ENCODE data around the gene RCOR2. TPM values are rescaled to one million over a fixed set of nuclear protein-coding genes. Genes with fewer than 3 reads are reported as not detected.
"Not testable (repeated sequence)": the region's sequence is repeated elsewhere in the genome, so short reads cannot be mapped to it uniquely, and the experiment has no call there.

RCOR2 gene
- total RNA-seq, 1 experiment from 2014 or later: 77.4 TPM

DNA sequence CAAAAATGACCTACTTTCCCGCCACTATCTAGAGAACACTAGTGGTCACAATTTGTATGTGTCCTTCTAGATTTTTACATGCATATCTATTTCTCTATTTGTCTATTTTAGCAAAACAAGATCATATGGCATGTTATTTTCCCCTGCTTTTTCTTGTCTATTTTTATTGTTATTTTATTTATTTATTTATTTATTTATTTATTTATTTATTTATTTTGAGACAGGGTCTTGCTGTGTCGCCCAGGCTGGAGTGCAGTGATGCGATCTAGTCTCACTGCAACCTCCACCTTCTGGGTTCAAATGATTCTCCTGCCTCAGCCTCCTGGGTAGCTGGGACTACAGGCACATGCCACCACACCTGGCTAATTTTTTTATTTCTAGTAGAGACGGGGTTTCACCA lies 46.9 kb upstream of the RCOR2 start:
- H3K36me3 Mint-ChIP-seq; H3K4me3 Mint-ChIP-seq; CTCF ChIA-PET; H3K4me1 Mint-ChIP-seq; H3K27ac Mint-ChIP-seq; DNase-seq (ENCODE audit: low spot score); POLR2A ChIA-PET; H3K9me3 Mint-ChIP-seq; ATAC-seq: not testable (repeated sequence)
- peak; percentile 56; the same call in 1 of the 2 replicates for TF ChIP-seq HMGA2 (CRISPR knock-in tag; IDR thresholded peaks at IDR 0.05)
- H3K27me3 Mint-ChIP-seq (ENCODE audit: low read depth): peaks cover 36% of the 10 kb centered on the region

- Mint-ChIP-seq H3K4me1 (peaks cover 4% of the 10 kb centered on the region; the same call in 1 of the 2 replicates), H3K27ac (no peak overlapping the region), H3K27me3 (ENCODE audit: low read depth) (peaks cover 24% of the 10 kb centered on the region), H3K9me3 (no peaks in the 10 kb centered on the region), H3K36me3 (no peaks in the 10 kb centered on the region), H3K4me3 (no peak overlapping the region)
- POLR2A ChIA-PET: interaction anchor here (1.7 kb wide), 1 partner anchor 13 kb away, joined by 6 read pairs; the partner anchor contains the start of gene COX8A
- ATAC-seq: peak; percentile 54
- TF ChIP-seq ZNF423 (CRISPR knock-in tag; IDR thresholded peaks at IDR 0.05) (peak; percentile 70), RORB (CRISPR knock-in tag; IDR thresholded peaks at IDR 0.05) (no peak)
- DNase-seq (ENCODE audit: low spot score): no peak
- CTCF ChIA-PET: interaction anchor here (0.6 to 3.7 kb wide), 8 partner anchors 9 to 191 kb away, joined by 3 to 17 read pairs (median 3); no protein-coding TSS in a partner anchor
These were observed 44.8 kb upstream of the RCOR2 start for GRCh38 chr11:63961608-63962412.

DNA sequence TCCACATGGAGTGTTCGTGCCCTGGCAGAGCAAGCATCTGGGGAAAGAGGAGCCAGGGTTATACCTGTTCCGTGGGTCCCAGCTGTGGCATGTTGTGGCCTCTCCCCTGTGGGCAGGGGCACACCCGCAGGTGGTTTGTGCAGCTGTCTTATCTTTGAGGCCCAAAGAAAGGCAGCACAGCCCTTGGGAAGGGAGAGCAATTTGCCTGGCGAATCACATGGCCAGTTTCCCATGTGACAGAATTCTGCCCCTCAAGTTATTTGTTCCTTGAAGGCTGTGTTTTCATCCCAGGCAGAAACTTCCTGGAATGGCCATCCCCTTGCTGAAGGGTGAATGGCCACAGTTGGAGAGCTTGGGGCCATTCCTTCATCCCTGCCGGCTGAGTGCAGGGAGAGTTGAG lies 41.0 kb upstream of the RCOR2 start:
- Mint-ChIP-seq H3K27ac (no peak overlapping the region), H3K36me3 (peaks cover 26% of the 10 kb centered on the region)
- CTCF ChIA-PET: interaction anchor here (0.8 to 2.3 kb wide), 2 partner anchors 12 to 20 kb away, joined by 3 to 11 read pairs; no protein-coding TSS in a partner anchor

More for the DNA sequence above, 41.0 kb upstream of the RCOR2 start:
- Mint-ChIP-seq H3K4me3 (no peak overlapping the region), H3K27me3 (ENCODE audit: low read depth) (no peaks in the 10 kb centered on the region), H3K9me3 (no peaks in the 10 kb centered on the region), H3K4me1 (peaks cover 4% of the 10 kb centered on the region; the same call in 1 of the 2 replicates)
- ATAC-seq (no peak), DNase-seq (ENCODE audit: low spot score) (no peak)
- TF ChIP-seq ESRRA (CRISPR knock-in tag; IDR thresholded peaks at IDR 0.05; ENCODE audit: borderline replicate concordance) (no peak), NR1H2 (CRISPR knock-in tag; IDR thresholded peaks at IDR 0.05) (no peak), ELF4 (CRISPR knock-in tag; IDR thresholded peaks at IDR 0.05; ENCODE audit: low read depth) (no peak), ZNF121 (CRISPR knock-in tag; IDR thresholded peaks at IDR 0.05) (no peak), ATF1 (CRISPR knock-in tag; IDR thresholded peaks at IDR 0.05) (no peak), ZNF416 (CRISPR knock-in tag; IDR thresholded peaks at IDR 0.05) (no peak), FOXP1 (CRISPR knock-in tag; IDR thresholded peaks at IDR 0.05; ENCODE audit: borderline replicate concordance) (no peak), ZNF317 (CRISPR knock-in tag; IDR thresholded peaks at IDR 0.05; ENCODE audit: borderline replicate concordance, low read depth) (no peak), ZNF396 (CRISPR knock-in tag; IDR thresholded peaks at IDR 0.05; ENCODE audit: borderline replicate concordance) (no peak), USF1 (CRISPR knock-in tag; IDR thresholded peaks at IDR 0.05) (no peak), NFE2L1 (CRISPR knock-in tag; IDR thresholded peaks at IDR 0.05) (no peak), IRF1 (CRISPR knock-in tag; IDR thresholded peaks at IDR 0.05) (no peak)
- TF ChIP-seq, protein P1, sequence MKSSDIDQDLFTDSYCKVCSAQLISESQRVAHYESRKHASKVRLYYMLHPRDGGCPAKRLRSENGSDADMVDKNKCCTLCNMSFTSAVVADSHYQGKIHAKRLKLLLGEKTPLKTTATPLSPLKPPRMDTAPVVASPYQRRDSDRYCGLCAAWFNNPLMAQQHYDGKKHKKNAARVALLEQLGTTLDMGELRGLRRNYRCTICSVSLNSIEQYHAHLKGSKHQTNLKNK (CRISPR knock-in tag; IDR thresholded peaks at IDR 0.05): no peak
- TF ChIP-seq, protein P2, sequence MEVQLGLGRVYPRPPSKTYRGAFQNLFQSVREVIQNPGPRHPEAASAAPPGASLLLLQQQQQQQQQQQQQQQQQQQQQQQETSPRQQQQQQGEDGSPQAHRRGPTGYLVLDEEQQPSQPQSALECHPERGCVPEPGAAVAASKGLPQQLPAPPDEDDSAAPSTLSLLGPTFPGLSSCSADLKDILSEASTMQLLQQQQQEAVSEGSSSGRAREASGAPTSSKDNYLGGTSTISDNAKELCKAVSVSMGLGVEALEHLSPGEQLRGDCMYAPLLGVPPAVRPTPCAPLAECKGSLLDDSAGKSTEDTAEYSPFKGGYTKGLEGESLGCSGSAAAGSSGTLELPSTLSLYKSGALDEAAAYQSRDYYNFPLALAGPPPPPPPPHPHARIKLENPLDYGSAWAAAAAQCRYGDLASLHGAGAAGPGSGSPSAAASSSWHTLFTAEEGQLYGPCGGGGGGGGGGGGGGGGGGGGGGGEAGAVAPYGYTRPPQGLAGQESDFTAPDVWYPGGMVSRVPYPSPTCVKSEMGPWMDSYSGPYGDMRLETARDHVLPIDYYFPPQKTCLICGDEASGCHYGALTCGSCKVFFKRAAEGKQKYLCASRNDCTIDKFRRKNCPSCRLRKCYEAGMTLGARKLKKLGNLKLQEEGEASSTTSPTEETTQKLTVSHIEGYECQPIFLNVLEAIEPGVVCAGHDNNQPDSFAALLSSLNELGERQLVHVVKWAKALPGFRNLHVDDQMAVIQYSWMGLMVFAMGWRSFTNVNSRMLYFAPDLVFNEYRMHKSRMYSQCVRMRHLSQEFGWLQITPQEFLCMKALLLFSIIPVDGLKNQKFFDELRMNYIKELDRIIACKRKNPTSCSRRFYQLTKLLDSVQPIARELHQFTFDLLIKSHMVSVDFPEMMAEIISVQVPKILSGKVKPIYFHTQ (CRISPR knock-in tag; IDR thresholded peaks at IDR 0.05): no peak
- POLR2A ChIA-PET: no interaction called here
